ENCODE results near the gene AADACL3.

DNA sequence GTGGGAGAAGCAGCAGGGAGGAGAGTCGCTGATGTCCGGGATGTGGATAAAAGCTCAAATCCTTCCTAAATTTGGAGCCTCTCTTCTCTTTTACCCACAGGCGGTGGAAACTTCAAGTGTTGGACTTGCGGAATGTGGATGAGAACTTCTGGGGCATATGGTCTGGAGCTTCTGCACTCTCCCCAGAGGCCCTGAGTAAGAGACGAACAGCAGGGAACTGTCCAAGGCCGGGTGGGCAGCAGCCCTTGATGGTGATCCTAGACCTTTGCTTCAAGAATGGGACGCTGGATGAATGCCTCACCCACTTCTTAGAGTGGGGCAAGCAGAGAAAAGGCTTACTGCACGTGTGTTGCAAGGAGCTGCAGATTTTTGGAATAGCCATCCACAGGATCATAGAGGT is 59.5 kb downstream of the AADACL3 start:
- TF ChIP-seq, protein P1, sequence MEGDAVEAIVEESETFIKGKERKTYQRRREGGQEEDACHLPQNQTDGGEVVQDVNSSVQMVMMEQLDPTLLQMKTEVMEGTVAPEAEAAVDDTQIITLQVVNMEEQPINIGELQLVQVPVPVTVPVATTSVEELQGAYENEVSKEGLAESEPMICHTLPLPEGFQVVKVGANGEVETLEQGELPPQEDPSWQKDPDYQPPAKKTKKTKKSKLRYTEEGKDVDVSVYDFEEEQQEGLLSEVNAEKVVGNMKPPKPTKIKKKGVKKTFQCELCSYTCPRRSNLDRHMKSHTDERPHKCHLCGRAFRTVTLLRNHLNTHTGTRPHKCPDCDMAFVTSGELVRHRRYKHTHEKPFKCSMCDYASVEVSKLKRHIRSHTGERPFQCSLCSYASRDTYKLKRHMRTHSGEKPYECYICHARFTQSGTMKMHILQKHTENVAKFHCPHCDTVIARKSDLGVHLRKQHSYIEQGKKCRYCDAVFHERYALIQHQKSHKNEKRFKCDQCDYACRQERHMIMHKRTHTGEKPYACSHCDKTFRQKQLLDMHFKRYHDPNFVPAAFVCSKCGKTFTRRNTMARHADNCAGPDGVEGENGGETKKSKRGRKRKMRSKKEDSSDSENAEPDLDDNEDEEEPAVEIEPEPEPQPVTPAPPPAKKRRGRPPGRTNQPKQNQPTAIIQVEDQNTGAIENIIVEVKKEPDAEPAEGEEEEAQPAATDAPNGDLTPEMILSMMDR (IDR thresholded peaks at IDR 0.05): no peak
- no peak for TF ChIP-seq POLR2A (IDR thresholded peaks at IDR 0.05)

Data from testis (tissue), 2 donors.